H9 (cell line): ENCODE data around the gene STRIT1. TPM values are rescaled to one million over a fixed set of nuclear protein-coding genes. Genes with fewer than 3 reads are reported as not detected.

Experiments used
- DNase-seq: peaks from one replicate; pipeline ENCODE4 v3.0.0-alpha.2; 2017
- H2AFZ ChIP-seq: one replicate; pipeline ENCODE4 v1.6.1; 2013; ENCODE audit warnings: mild to moderate bottlenecking, low read length, control low read depth, moderate library complexity
- H2AK5ac ChIP-seq: 2 replicates; pipeline ENCODE4 v1.6.1; 2013; ENCODE audit warnings: low read length, control low read depth, mixed read lengths; ENCODE audit not compliant: insufficient read length
- H2BK120ac ChIP-seq: one replicate; pipeline ENCODE4 v1.6.1; 2013; ENCODE audit warnings: low read depth, mild to moderate bottlenecking, low read length, control low read depth, inconsistent platforms; ENCODE audit not compliant: poor library complexity, severe bottlenecking
- H2BK12ac ChIP-seq: 2 replicates; pipeline ENCODE4 v1.6.1; 2013; ENCODE audit warnings: low read length, control low read depth, mixed read lengths, low read depth; ENCODE audit not compliant: insufficient read length
- H2BK15ac ChIP-seq: 2 replicates; pipeline ENCODE4 v1.6.1; 2013; ENCODE audit warnings: low read depth, low read length, control low read depth
- H2BK20ac ChIP-seq: one replicate; pipeline ENCODE4 v1.6.1; 2013; ENCODE audit warnings: low read depth, mild to moderate bottlenecking, low read length, control low read depth, inconsistent platforms; ENCODE audit not compliant: poor library complexity, severe bottlenecking
- H2BK5ac ChIP-seq: 2 replicates; pipeline ENCODE4 v1.6.1; 2013; ENCODE audit warnings: low read length, control low read depth, mixed read lengths; ENCODE audit not compliant: insufficient read length
- H3K14ac ChIP-seq: 2 replicates; pipeline ENCODE4 v1.6.1; 2013; ENCODE audit warnings: low read length, control low read depth; ENCODE audit not compliant: insufficient read depth
- H3K18ac ChIP-seq: 2 replicates; pipeline ENCODE4 v1.6.1; 2013; ENCODE audit warnings: low read depth, mild to moderate bottlenecking, mixed read lengths, low read length, control low read depth; ENCODE audit not compliant: insufficient read length
- H3K23ac ChIP-seq: 2 replicates; pipeline ENCODE4 v1.6.1; 2013; ENCODE audit warnings: low read length, control low read depth, mixed read lengths, low read depth; ENCODE audit not compliant: insufficient read length
- H3K23me2 ChIP-seq: 2 replicates; pipeline ENCODE4 v1.6.1; 2013; ENCODE audit warnings: low read depth, mild to moderate bottlenecking, mixed read lengths, low read length, control low read depth; ENCODE audit not compliant: insufficient read length, poor library complexity, severe bottlenecking
- H3K27ac ChIP-seq: 2 replicates; pipeline ENCODE4 v1.5.1; 2013; ENCODE audit warnings: low read length, control low read depth, mixed read lengths, low read depth; ENCODE audit not compliant: insufficient read length
- H3K27me3 ChIP-seq: 2 replicates; pipeline ENCODE4 v1.6.1; 2013; ENCODE audit warnings: low read length, control low read depth, inconsistent platforms; ENCODE audit not compliant: insufficient read depth
- H3K4ac ChIP-seq: 2 replicates; pipeline ENCODE4 v1.6.1; 2013; ENCODE audit warnings: low read depth, mild to moderate bottlenecking, control low read depth, inconsistent platforms, low read length, moderate library complexity
- H3K4me1 ChIP-seq: 2 replicates; pipeline ENCODE4 v1.6.1; 2013; ENCODE audit warnings: low read length, control low read depth, inconsistent platforms; ENCODE audit not compliant: insufficient read depth
- H3K4me2 ChIP-seq: 2 replicates; pipeline ENCODE4 v1.6.1; 2013; ENCODE audit warnings: low read length, control low read depth, mixed read lengths; ENCODE audit not compliant: insufficient read length, insufficient read depth
- H3K56ac ChIP-seq: 2 replicates; pipeline ENCODE4 v1.6.1; 2013; ENCODE audit warnings: low read depth, mild to moderate bottlenecking, mixed read lengths, low read length, control low read depth; ENCODE audit not compliant: insufficient read length
- H3K79me1 ChIP-seq: 2 replicates; pipeline ENCODE4 v1.6.1; 2013; ENCODE audit warnings: low read depth, mild to moderate bottlenecking, moderate library complexity, low read length, control low read depth, inconsistent platforms; ENCODE audit not compliant: insufficient read depth, poor library complexity, severe bottlenecking
- H3K79me2 ChIP-seq: 2 replicates; pipeline ENCODE4 v1.6.1; 2013; ENCODE audit warnings: low read length, control low read depth, inconsistent platforms; ENCODE audit not compliant: insufficient read depth
- H3K9ac ChIP-seq: 2 replicates; pipeline ENCODE4 v1.6.1; 2013; ENCODE audit warnings: low read length, control low read depth, mixed read lengths; ENCODE audit not compliant: insufficient read length; ENCODE audit errors: extremely low read depth
- H3K9me3 ChIP-seq: one replicate; pipeline ENCODE4 v1.6.1; 2013; ENCODE audit warnings: low read depth, low read length, inconsistent platforms; ENCODE audit not compliant: control insufficient read depth
- H3T11ph ChIP-seq: one replicate; pipeline ENCODE4 v1.6.1; 2013; ENCODE audit warnings: mild to moderate bottlenecking, low read length, control low read depth, inconsistent platforms
- H4K20me1 ChIP-seq: one replicate; pipeline ENCODE4 v1.6.1; 2013; ENCODE audit not compliant: control insufficient read depth, insufficient read length, insufficient read depth
- H4K5ac ChIP-seq: 2 replicates; pipeline ENCODE4 v1.6.1; 2013; ENCODE audit warnings: low read depth, mild to moderate bottlenecking, mixed read lengths, low read length, control low read depth; ENCODE audit not compliant: insufficient read length
- H4K8ac ChIP-seq: replicated peaks from 2 replicates; pipeline ENCODE4 v1.6.1; 2013; ENCODE audit warnings: low read length, control low read depth, mixed read lengths, low read depth; ENCODE audit not compliant: insufficient read length
- H4K91ac ChIP-seq: 2 replicates; pipeline ENCODE4 v1.6.1; 2013; ENCODE audit warnings: low read depth, mild to moderate bottlenecking, moderate library complexity, mixed read lengths, low read length, control low read depth; ENCODE audit not compliant: insufficient read length
- H3K27ac Mint-ChIP-seq, 3 experiments: 2 replicates in 2 of 3; 3 replicates in 1 of 3; pipeline ENCODE4 v1.8.0; 2020 to 2021; ENCODE audit warnings: mixed read lengths in 3 of 3, mild to moderate bottlenecking in 1 of 3, moderate library complexity in 1 of 3
- H3K27me3 Mint-ChIP-seq: 2 replicates; pipeline ENCODE4 v1.8.0; 2021; ENCODE audit warnings: low read depth, mild to moderate bottlenecking, moderate library complexity, mixed read lengths
- H3K36me3 Mint-ChIP-seq, 3 experiments: 2 replicates in 2 of 3; 3 replicates in 1 of 3; pipeline ENCODE4 v1.8.0; 2020 to 2021; ENCODE audit warnings: low read depth in 3 of 3, mixed read lengths in 3 of 3; ENCODE audit not compliant: insufficient read depth in 1 of 3
- H3K4me1 Mint-ChIP-seq, 2 experiments: 2 replicates each; pipeline ENCODE4 v1.8.0; 2020; ENCODE audit warnings: mixed read lengths in 2 of 2
- H3K4me3 Mint-ChIP-seq, 2 experiments: 2 replicates in 1 of 2; 3 replicates in 1 of 2; pipeline ENCODE4 v1.8.0; 2020 to 2021; ENCODE audit warnings: mild to moderate bottlenecking in 2 of 2, mixed read lengths in 2 of 2, moderate library complexity in 1 of 2
- H3K9me3 Mint-ChIP-seq, 2 experiments: 2 replicates in 1 of 2; 3 replicates in 1 of 2; pipeline ENCODE4 v1.8.0; 2020; ENCODE audit warnings: mild to moderate bottlenecking in 2 of 2, mixed read lengths in 2 of 2, moderate library complexity in 1 of 2
- CTCF ChIP-seq: fragments of 200-600 bp; sonication (generic); conservative IDR thresholded peaks from 3 replicates; pipeline ENCODE4 v1.8.0; 2021; ENCODE audit warnings: antibody characterized with exemption, mild to moderate bottlenecking
- WGBS: extraction: QIAGEN DNeasy Blood & Tissue Kit; methylation state at CpG from one replicate; pipeline ENCODE4 v1.1.7; 2013; ENCODE audit warnings: missing lambda C conversion rate, low lambda C conversion rate, mixed read lengths; ENCODE audit not compliant: insufficient read length; ENCODE audit errors: extremely low coverage; 5-methylcytosine and 5-hydroxymethylcytosine counted together
- total RNA-seq: library from RNA; stranded (reverse); gene quantifications from 2 replicates; pipeline ENCODE4 v1.2.1, GENCODE V29; 2021

The STRIT1 gene
- total RNA-seq, 1 experiment from 2014 or later: not detected

DNA sequence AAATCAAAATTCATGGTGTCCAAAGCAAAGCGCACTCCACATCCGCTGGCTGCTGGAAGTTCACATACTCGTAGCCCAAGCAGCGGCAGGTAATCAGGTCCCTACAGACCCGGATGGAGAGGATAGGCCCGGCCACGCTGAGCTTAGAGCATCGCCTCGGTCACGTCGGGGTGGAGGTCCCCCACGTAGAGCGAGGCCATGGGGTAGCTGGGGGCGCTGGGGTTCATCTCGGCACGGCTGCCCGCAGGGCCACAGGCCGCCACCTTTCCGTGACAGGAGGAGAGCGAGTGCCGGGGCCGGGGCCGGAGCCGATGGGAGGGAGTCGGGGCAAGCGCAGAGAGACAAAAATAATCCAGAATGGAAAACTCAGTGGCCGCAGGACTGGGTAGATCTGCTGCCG is 16.1 kb upstream of the STRIT1 start:
- no peaks in the 10 kb centered on the region for H3K27me3 Mint-ChIP-seq
- H4K91ac ChIP-seq: no peak overlapping the region
- H2BK12ac ChIP-seq: no peak overlapping the region
- no peak overlapping the region for H3K18ac ChIP-seq
- H3K9ac ChIP-seq: no peak overlapping the region
- no peak overlapping the region for H3K56ac ChIP-seq
- no peak for TF ChIP-seq CTCF
- H3K9me3 Mint-ChIP-seq: no peaks in the 10 kb centered on the region; a peak in 1 of 5 replicates
- no peak overlapping the region for H4K8ac ChIP-seq
- H3K4ac ChIP-seq: no peak overlapping the region
- no peak overlapping the region for H3T11ph ChIP-seq
- H2BK120ac ChIP-seq: no peak overlapping the region
- H4K5ac ChIP-seq: no peak overlapping the region
- H3K79me2 ChIP-seq: no peaks in the 10 kb centered on the region
- no peak overlapping the region for H3K4me2 ChIP-seq
- H2BK5ac ChIP-seq: no peak overlapping the region
- H3K14ac ChIP-seq: no peak overlapping the region
- H2BK15ac ChIP-seq: no peak overlapping the region
- H3K4me1 ChIP-seq: no peaks in the 10 kb centered on the region
- H3K23ac ChIP-seq: no peak overlapping the region
- H3K23me2 ChIP-seq: no peaks in the 10 kb centered on the region
- no peak overlapping the region; a peak in 1 of 7 replicates for H3K27ac Mint-ChIP-seq
- H3K4me1 Mint-ChIP-seq: 0 out of 4 replicates have a peak, but pooled peaks cover 0 to 2% of the 10 kb centered on the region in 2 experiments
- no peak overlapping the region for H2AFZ ChIP-seq
- H4K20me1 ChIP-seq: no peaks in the 10 kb centered on the region
- no peaks in the 10 kb centered on the region for H3K79me1 ChIP-seq
- H2AK5ac ChIP-seq: no peak overlapping the region
- H3K36me3 Mint-ChIP-seq: no peaks in the 10 kb centered on the region
- no peaks in the 10 kb centered on the region for H3K27me3 ChIP-seq
- no CpG with 5 or more reads among the region's 28 CpGs for WGBS
- no peak overlapping the region for H3K27ac ChIP-seq
- no peaks in the 10 kb centered on the region for H3K9me3 ChIP-seq
- DNase-seq: no peak
- H2BK20ac ChIP-seq: no peak overlapping the region
- H3K4me3 Mint-ChIP-seq: no peak overlapping the region
